ENCODE data around the gene RBBP4. TPM values are rescaled to one million over a fixed set of nuclear protein-coding genes. Genes with fewer than 3 reads are reported as not detected.

Gene RBBP4
- total and polyA plus RNA-seq, 2 of the 13 experiments (the other 11 are each of a cell fraction or from before 2014, with no cell fraction given) = 64.4 to 166 TPM

GRCh38 chr1:32650752-32651460, at the start of gene RBBP4 (continued):
- TF ChIP-seq ZNF816 (CRISPR knock-in tag; IDR thresholded peaks at IDR 0.05; ENCODE audit: borderline replicate concordance) (peak; percentile 95; the same call in 1 of the 2 replicates), LCORL (IDR thresholded peaks at IDR 0.05) (no peak), LCORL (CRISPR knock-in tag; IDR thresholded peaks at IDR 0.05) (peak; percentile 60), HOXA9 (CRISPR knock-in tag; IDR thresholded peaks at IDR 0.05; ENCODE audit: borderline replicate concordance) (peak; percentile 91), ZBTB39 (CRISPR knock-in tag; IDR thresholded peaks at IDR 0.05) (peak; percentile 56; the same call in 1 of the 2 replicates), MIER2 (CRISPR knock-in tag; IDR thresholded peaks at IDR 0.05) (no peak), BRD4 (CRISPR knock-in tag; IDR thresholded peaks at IDR 0.05) (no peak; the same call in 1 of the 2 replicates), GFI1 (CRISPR knock-in tag; IDR thresholded peaks at IDR 0.05; ENCODE audit: borderline replicate concordance) (peak; percentile 24; the same call in 1 of the 2 replicates), LRRFIP1 (CRISPR knock-in tag; conservative IDR thresholded peaks at IDR 0.05) (no peak), DMAP1 (CRISPR knock-in tag; IDR thresholded peaks at IDR 0.05) (peak; percentile 90), SMAD3 (CRISPR knock-in tag; IDR thresholded peaks at IDR 0.05) (peak; percentile 19), ARID5B (CRISPR knock-in tag; IDR thresholded peaks at IDR 0.05) (peak; percentile 41; the same call in 1 of the 2 replicates), KLF12 (CRISPR knock-in tag; IDR thresholded peaks at IDR 0.05; ENCODE audit: borderline replicate concordance) (0 out of 2 replicates have a peak, but pooled peaks have one; percentile 73), ZNF557 (CRISPR knock-in tag; IDR thresholded peaks at IDR 0.05) (peak; percentile 88; the same call in 1 of the 2 replicates), ZNF574 (CRISPR knock-in tag; IDR thresholded peaks at IDR 0.05) (peak; percentile 72), SRSF1 (optimal IDR thresholded peaks at IDR 0.05; ENCODE audit: low read depth, low read length) (no peak), GLI4 (CRISPR knock-in tag; IDR thresholded peaks at IDR 0.05; ENCODE audit: borderline replicate concordance) (peak; percentile 90; the same call in 1 of the 2 replicates)
